ENCODE results near the gene DCTN3.

Gene DCTN3

GRCh38 chr9:34590381-34591247 lies 29.7 kb downstream of the DCTN3 start:
- DNase-seq (ENCODE audit: low read depth), result no peak

- DNase-seq (ENCODE audit: low read depth), result no peak
Observed at GRCh38 chr9:34589636-34590380, 30.5 kb downstream of the DCTN3 start, which contains the start of gene CNTFR. CNTFR (minus strand) TSS chr9:34589724; CDS start chr9:34568981, 20,743 bp downstream.

GRCh38 chr9:34588671-34589635 lies 31.3 kb downstream of the DCTN3 start:
- no peak for DNase-seq (ENCODE audit: low read depth)

- DNase-seq (ENCODE audit: low read depth), result no peak
Observed at GRCh38 chr9:34587271-34587670, 33.0 kb downstream of the DCTN3 start.

- no peak for DNase-seq (ENCODE audit: low read depth)
Observed at GRCh38 chr9:34585946-34586669, 34.2 kb downstream of the DCTN3 start.

GRCh38 chr9:34584970-34585369 lies 35.3 kb downstream of the DCTN3 start:
- no peak for DNase-seq (ENCODE audit: low read depth)

- DNase-seq (ENCODE audit: low read depth), result no peak
Observed at GRCh38 chr9:34582787-34583186, 37.5 kb downstream of the DCTN3 start.

GRCh38 chr9:34581318-34581717 lies 39.0 kb downstream of the DCTN3 start:
- no peak for DNase-seq (ENCODE audit: low read depth)

- DNase-seq (ENCODE audit: low read depth), result no peak
Observed at GRCh38 chr9:34580358-34580757, 39.9 kb downstream of the DCTN3 start.

GRCh38 chr9:34579808-34580163 lies 40.5 kb downstream of the DCTN3 start:
- DNase-seq (ENCODE audit: low read depth), result no peak

- DNase-seq (ENCODE audit: low read depth), result no peak
Observed at GRCh38 chr9:34579104-34579807, 41.0 kb downstream of the DCTN3 start.

GRCh38 chr9:34578241-34579103 lies 41.8 kb downstream of the DCTN3 start:
- peak; percentile 72 for DNase-seq (ENCODE audit: low read depth)

GRCh38 chr9:34577400-34578240 lies 42.7 kb downstream of the DCTN3 start:
- DNase-seq (ENCODE audit: low read depth), result no peak

- no peak for DNase-seq (ENCODE audit: low read depth)
Observed at GRCh38 chr9:34576597-34577399, 43.5 kb downstream of the DCTN3 start.

- no peak for DNase-seq (ENCODE audit: low read depth)
Observed at GRCh38 chr9:34575862-34576596, 44.3 kb downstream of the DCTN3 start.

- no peak for DNase-seq (ENCODE audit: low read depth)
Observed at GRCh38 chr9:34575241-34575640, 45.1 kb downstream of the DCTN3 start.

- DNase-seq (ENCODE audit: low read depth), result no peak
Observed at GRCh38 chr9:34574571-34574970, 45.7 kb downstream of the DCTN3 start.
